Immature natural killer cell (primary cell): ENCODE data around the gene BNIP3. TPM values are rescaled to one million over a fixed set of nuclear protein-coding genes. Genes with fewer than 3 reads are reported as not detected.
A peak's percentile ranks its signal among the peaks of the same experiment; 100 is the strongest.
"Not testable (repeated sequence)": the region's sequence is repeated elsewhere in the genome, so short reads cannot be mapped to it uniquely, and the experiment has no call there.

Experiments used
- DNase-seq, 3 donors: peaks; one replicate each; pipeline ENCODE4 v3.0.0; 2022; ENCODE audit warnings: mixed read lengths in 1 of 3
- H3K27ac Mint-ChIP-seq, 6 donors: one replicate each; pipeline ENCODE4 v1.8.0; 2020; ENCODE audit warnings: mixed read lengths in 6 of 6, mild to moderate bottlenecking in 5 of 6, inconsistent platforms in 4 of 6, moderate library complexity in 3 of 6
- H3K27me3 Mint-ChIP-seq, 3 donors: one replicate each; pipeline ENCODE4 v1.8.0; 2020 to 2021; ENCODE audit warnings: low read depth in 3 of 3, mild to moderate bottlenecking in 3 of 3, mixed read lengths in 3 of 3, moderate library complexity in 3 of 3, inconsistent platforms in 1 of 3
- H3K36me3 Mint-ChIP-seq, 3 donors: one replicate each; pipeline ENCODE4 v1.8.0; 2020; ENCODE audit warnings: mixed read lengths in 3 of 3, inconsistent platforms in 2 of 3, mild to moderate bottlenecking in 2 of 3
- H3K4me1 Mint-ChIP-seq, 2 donors: one replicate each; pipeline ENCODE4 v1.8.0; 2020; ENCODE audit warnings: inconsistent platforms in 2 of 2, mild to moderate bottlenecking in 2 of 2, mixed read lengths in 2 of 2, moderate library complexity in 1 of 2
- H3K4me3 Mint-ChIP-seq, 5 donors: one replicate each; pipeline ENCODE4 v1.8.0; 2020; ENCODE audit warnings: mild to moderate bottlenecking in 5 of 5, mixed read lengths in 5 of 5, inconsistent platforms in 3 of 5, moderate library complexity in 3 of 5
- H3K9me3 Mint-ChIP-seq, 6 donors: one replicate each; pipeline ENCODE4 v1.8.0; 2020; ENCODE audit warnings: mild to moderate bottlenecking in 6 of 6, mixed read lengths in 6 of 6, inconsistent platforms in 4 of 6, moderate library complexity in 3 of 6
- polyA plus RNA-seq, 3 donors: library from polyadenylated mRNA; unstranded; fragments of 300-500 nt; fragmentation: Illumina TruSeq; gene quantifications; one replicate each; pipeline ENCODE4 v1.2.3, GENCODE V29; 2021

BNIP3 gene
- polyA plus RNA-seq, 3 donors from 2014 or later = 8.7 to 17.8 (median 9.0) TPM

GRCh38 chr10:131963811-131964210 is 17.9 kb downstream of the BNIP3 start:
- Mint-ChIP-seq H3K4me3 (no peak overlapping the region), H3K36me3 (peaks cover 4 to 6% (median 6%) of the 10 kb centered on the region in 3 donors), H3K27ac (peak overlapping the region in 1 of 6 donors; percentile 53), H3K9me3 (no peaks in the 10 kb centered on the region), H3K27me3 (peaks cover 0 to 4% (median 2%) of the 10 kb centered on the region in 3 donors), H3K4me1 (peaks cover 23% of the 10 kb centered on the region in 2 donors)
- no peak for DNase-seq

GRCh38 chr10:131963350-131963749 is 18.4 kb downstream of the BNIP3 start:
- Mint-ChIP-seq H3K27ac (no peak overlapping the region), H3K36me3 (peaks cover under 1 to 4% (median 1%) of the 10 kb centered on the region in 3 donors), H3K27me3 (peaks cover 0 to 4% (median 0%) of the 10 kb centered on the region in 3 donors), H3K4me3 (no peak overlapping the region), H3K4me1 (peaks cover 23% of the 10 kb centered on the region in 2 donors), H3K9me3 (no peaks in the 10 kb centered on the region)
- DNase-seq = no peak

GRCh38 chr10:131961777-131962662 is 19.7 kb downstream of the BNIP3 start:
- no peaks in the 10 kb centered on the region for H3K9me3 Mint-ChIP-seq
- no peak for DNase-seq
- peaks cover 23% of the 10 kb centered on the region in 2 donors for H3K4me1 Mint-ChIP-seq
- H3K4me3 Mint-ChIP-seq = peak overlapping the region in 2 of 5 donors; percentile 38 to 40
- H3K27me3 Mint-ChIP-seq = peaks cover 0 to 6% (median 3%) of the 10 kb centered on the region in 3 donors
- peak overlapping the region in 2 of 6 donors; percentile 71 to 79 for H3K27ac Mint-ChIP-seq
- H3K36me3 Mint-ChIP-seq = peaks cover 0 to 8% (median 0%) of the 10 kb centered on the region in 3 donors

GRCh38 chr10:131961047-131961776 is 20.5 kb downstream of the BNIP3 start:
- Mint-ChIP-seq H3K27me3 (peaks cover 0 to 5% (median 3%) of the 10 kb centered on the region in 3 donors), H3K4me3 (no peak overlapping the region), H3K4me1 (peaks cover 23% of the 10 kb centered on the region in 2 donors), H3K36me3 (peaks cover 0 to 8% (median 1%) of the 10 kb centered on the region in 3 donors), H3K27ac (no peak overlapping the region), H3K9me3 (no peaks in the 10 kb centered on the region)
- no peak for DNase-seq

- Mint-ChIP-seq H3K4me1 (peaks cover 19% of the 10 kb centered on the region in 2 donors), H3K27ac (no peak overlapping the region), H3K9me3 (no peaks in the 10 kb centered on the region), H3K36me3 (peaks cover 1 to 7% (median 7%) of the 10 kb centered on the region in 3 donors), H3K4me3 (no peak overlapping the region), H3K27me3 (peaks cover 0 to 5% (median 3%) of the 10 kb centered on the region in 3 donors)
- no peak for DNase-seq
Measured at GRCh38 chr10:131960631-131961046, 21.1 kb downstream of the BNIP3 start.

GRCh38 chr10:131959841-131960240 is 21.9 kb downstream of the BNIP3 start:
- peaks cover 0 to 5% (median 3%) of the 10 kb centered on the region in 3 donors for H3K27me3 Mint-ChIP-seq
- H3K4me3 Mint-ChIP-seq = no peak overlapping the region
- no peak for DNase-seq
- no peaks in the 10 kb centered on the region for H3K9me3 Mint-ChIP-seq
- H3K4me1 Mint-ChIP-seq = peaks cover 11 to 12% of the 10 kb centered on the region in 2 donors
- peaks cover 8 to 15% (median 14%) of the 10 kb centered on the region in 3 donors for H3K36me3 Mint-ChIP-seq
- H3K27ac Mint-ChIP-seq = no peak overlapping the region

GRCh38 chr10:131955591-131956340 is 26.0 kb downstream of the BNIP3 start:
- Mint-ChIP-seq H3K36me3 (peaks cover 8 to 26% (median 19%) of the 10 kb centered on the region in 3 donors), H3K4me3 (no peak overlapping the region), H3K4me1 (no peaks in the 10 kb centered on the region)

GRCh38 chr10:131954356-131954965 is 27.3 kb downstream of the BNIP3 start:
- no peak for DNase-seq
- no peaks in the 10 kb centered on the region for H3K4me1 Mint-ChIP-seq
- no peak overlapping the region for H3K27ac Mint-ChIP-seq
- H3K27me3 Mint-ChIP-seq = peaks cover 0 to 5% (median 3%) of the 10 kb centered on the region in 3 donors
- no peak overlapping the region for H3K4me3 Mint-ChIP-seq
- no peaks in the 10 kb centered on the region for H3K9me3 Mint-ChIP-seq
- H3K36me3 Mint-ChIP-seq = peaks cover 8 to 27% (median 19%) of the 10 kb centered on the region in 3 donors

More at GRCh38 chr10:131955591-131956340, 26.0 kb downstream of the BNIP3 start:
- Mint-ChIP-seq H3K27ac (peak overlapping the region in 1 of 6 donors; percentile 55), H3K9me3 (no peaks in the 10 kb centered on the region), H3K27me3 (peaks cover 0 to 5% (median 3%) of the 10 kb centered on the region in 3 donors)
- DNase-seq = no peak

- not testable (repeated sequence) for H3K27me3 Mint-ChIP-seq, H3K9me3 Mint-ChIP-seq, H3K4me1 Mint-ChIP-seq, H3K4me3 Mint-ChIP-seq, H3K27ac Mint-ChIP-seq, DNase-seq
- peaks cover 6 to 32% (median 14%) of the 10 kb centered on the region in 3 donors for H3K36me3 Mint-ChIP-seq
Measured at GRCh38 chr10:131949908-131950307, 31.8 kb downstream of the BNIP3 start.

GRCh38 chr10:131949041-131949862 is 32.5 kb downstream of the BNIP3 start:
- Mint-ChIP-seq H3K4me3 (no peak overlapping the region), H3K4me1 (peaks cover 0 to 1% of the 10 kb centered on the region in 2 donors), H3K36me3 (peaks cover 9 to 30% (median 11%) of the 10 kb centered on the region in 3 donors), H3K27me3 (peaks cover 0 to 4% (median 0%) of the 10 kb centered on the region in 3 donors), H3K9me3 (no peaks in the 10 kb centered on the region), H3K27ac (no peak overlapping the region)
- no peak for DNase-seq

GRCh38 chr10:131948501-131948900 is 33.2 kb downstream of the BNIP3 start:
- DNase-seq = no peak
- Mint-ChIP-seq H3K27ac (no peak overlapping the region), H3K27me3 (peaks cover 0 to 4% (median 0%) of the 10 kb centered on the region in 3 donors), H3K4me3 (no peak overlapping the region), H3K9me3 (no peaks in the 10 kb centered on the region), H3K36me3 (peaks cover 9 to 30% (median 17%) of the 10 kb centered on the region in 3 donors), H3K4me1 (peaks cover 2 to 6% of the 10 kb centered on the region in 2 donors)

GRCh38 chr10:131947631-131948347 is 33.9 kb downstream of the BNIP3 start:
- no peak overlapping the region for H3K4me3 Mint-ChIP-seq
- peaks cover 8 to 13% of the 10 kb centered on the region in 2 donors for H3K4me1 Mint-ChIP-seq
- no peaks in the 10 kb centered on the region for H3K9me3 Mint-ChIP-seq
- no peak for DNase-seq
- peaks cover 9 to 30% (median 17%) of the 10 kb centered on the region in 3 donors for H3K36me3 Mint-ChIP-seq
- peaks cover 0 to 4% (median 0%) of the 10 kb centered on the region in 3 donors for H3K27me3 Mint-ChIP-seq
- H3K27ac Mint-ChIP-seq = no peak overlapping the region
